Upper lobe of left lung (tissue), 6 donors: ENCODE measurements around the gene EEF2K. TPM values are rescaled to one million over a fixed set of nuclear protein-coding genes. Genes with fewer than 3 reads are reported as not detected.
"Not testable (repeated sequence)": the region's sequence is repeated elsewhere in the genome, so short reads cannot be mapped to it uniquely, and the experiment has no call there.

Source experiments
- ATAC-seq, 2 donors: fragments of 200-7000 bp; cut with Tn5 transposase; one replicate each; pipeline ENCODE4 v1.9.1; 2022; ENCODE audit warnings: mild to moderate bottlenecking in 2 of 2, moderate library complexity in 2 of 2; ENCODE audit not compliant: low FRiP score in 2 of 2
- DNase-seq, 2 donors: peaks; one replicate each; pipeline ENCODE4 v3.0.0-alpha.2; 2019 to 2020
- H3K27ac ChIP-seq, 4 donors: fragments of 200-600 bp; sonication (generic); one replicate each; pipeline ENCODE4 v1.5.1; 2016 to 2019
- H3K27me3 ChIP-seq, 4 donors: fragments of 200-600 bp; sonication (generic); one replicate each; pipeline ENCODE4 v1.5.1; 2017 to 2019
- H3K36me3 ChIP-seq, 4 donors: fragments of 200-600 bp; sonication (generic); one replicate each; pipeline ENCODE4 v1.5.1; 2016 to 2019
- H3K4me1 ChIP-seq, 4 donors: fragments of 200-600 bp; sonication (generic); one replicate each; pipeline ENCODE4 v1.5.1; 2018 to 2019
- H3K4me3 ChIP-seq, 4 donors: fragments of 200-600 bp; sonication (generic); one replicate each; pipeline ENCODE4 v1.5.1; 2017 to 2019; ENCODE audit warnings: mild to moderate bottlenecking in 2 of 4, moderate library complexity in 1 of 4
- H3K9me3 ChIP-seq, 4 donors: fragments of 200-600 bp; sonication (generic); one replicate each; pipeline ENCODE4 v1.5.1; 2018 to 2019
- EP300 ChIP-seq, 4 donors: sonication (generic); formaldehyde crosslinking; IDR thresholded peaks; one replicate each; pipeline ENCODE4 v1.5.1; 2017; ENCODE audit warnings: antibody characterized with exemption in 4 of 4, control low read depth in 2 of 4
- POLR2A ChIP-seq, 4 donors: fragments of 450-650 bp; IDR thresholded peaks; one replicate each; pipeline ENCODE4 v1.5.1; 2016 to 2017; ENCODE audit warnings: antibody characterized with exemption in 4 of 4, mild to moderate bottlenecking in 2 of 4
- POLR2AphosphoS5 ChIP-seq, 2 donors: sonication (generic); formaldehyde crosslinking; IDR thresholded peaks; one replicate each; pipeline ENCODE4 v1.5.1; 2017; ENCODE audit warnings: antibody characterized with exemption in 2 of 2
- WGBS, 2 donors: methylation state at CpG; one replicate each; pipeline ENCODE4 v1.1.5; 2017 to 2018; 5-methylcytosine and 5-hydroxymethylcytosine counted together
- total RNA-seq, 6 donors: library from RNA; depleted of rRNA in 4 of 6; stranded (reverse); fragments of >200 nt in 4 of 6; gene quantifications; one replicate each; pipeline versions ENCODE4 v1.1.0 to v1.2.1, GENCODE V29; 2016 to 2021
- TF ChIP-seq, protein P1 (sequence below), 6 experiments: fragments of 450-650 bp in 4 of 6; fragments of 200-600 bp in 2 of 6; sonication (generic) in 2 of 6; IDR thresholded peaks; one replicate each; pipeline ENCODE4 v1.5.1; 2016 to 2019; ENCODE audit warnings: antibody characterized with exemption in 6 of 6
- donor health status: DM: no; HTN: no; CAD: no; lungs with moderate emphysema.
- donor health status: DM: no; HTN: yes; CAD: no; lungs with severe emphysema.

The EEF2K gene
- total RNA-seq, 6 donors from 2014 or later: 16.9 to 48.2 (median 29.2) TPM

- peaks cover 18 to 31% (median 23%) of the 10 kb centered on the region in 4 donors for H3K4me1 ChIP-seq
- DNase-seq (no peak), ATAC-seq (no peak)
- peaks cover 0 to 31% (median 13%) of the 10 kb centered on the region in 4 donors for H3K36me3 ChIP-seq
- WGBS, 2 donors: 59 to 66% methylated on average over 8 of the region's 8 CpGs
- no peak for TF ChIP-seq EP300 (IDR thresholded peaks at IDR 0.05)
- TF ChIP-seq, protein P1, sequence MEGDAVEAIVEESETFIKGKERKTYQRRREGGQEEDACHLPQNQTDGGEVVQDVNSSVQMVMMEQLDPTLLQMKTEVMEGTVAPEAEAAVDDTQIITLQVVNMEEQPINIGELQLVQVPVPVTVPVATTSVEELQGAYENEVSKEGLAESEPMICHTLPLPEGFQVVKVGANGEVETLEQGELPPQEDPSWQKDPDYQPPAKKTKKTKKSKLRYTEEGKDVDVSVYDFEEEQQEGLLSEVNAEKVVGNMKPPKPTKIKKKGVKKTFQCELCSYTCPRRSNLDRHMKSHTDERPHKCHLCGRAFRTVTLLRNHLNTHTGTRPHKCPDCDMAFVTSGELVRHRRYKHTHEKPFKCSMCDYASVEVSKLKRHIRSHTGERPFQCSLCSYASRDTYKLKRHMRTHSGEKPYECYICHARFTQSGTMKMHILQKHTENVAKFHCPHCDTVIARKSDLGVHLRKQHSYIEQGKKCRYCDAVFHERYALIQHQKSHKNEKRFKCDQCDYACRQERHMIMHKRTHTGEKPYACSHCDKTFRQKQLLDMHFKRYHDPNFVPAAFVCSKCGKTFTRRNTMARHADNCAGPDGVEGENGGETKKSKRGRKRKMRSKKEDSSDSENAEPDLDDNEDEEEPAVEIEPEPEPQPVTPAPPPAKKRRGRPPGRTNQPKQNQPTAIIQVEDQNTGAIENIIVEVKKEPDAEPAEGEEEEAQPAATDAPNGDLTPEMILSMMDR (IDR thresholded peaks at IDR 0.05): peak in 3 of 6 experiments; percentile 29 to 53 (median 40)
- no peaks in the 10 kb centered on the region for H3K9me3 ChIP-seq
- H3K27ac ChIP-seq: peak overlapping the region in 1 of 4 donors; percentile 11
- no peaks in the 10 kb centered on the region for H3K27me3 ChIP-seq
- no peak overlapping the region for H3K4me3 ChIP-seq
These were observed 94.5 kb downstream of the EEF2K start for GRCh38 chr16:22300427-22301071.

DNA sequence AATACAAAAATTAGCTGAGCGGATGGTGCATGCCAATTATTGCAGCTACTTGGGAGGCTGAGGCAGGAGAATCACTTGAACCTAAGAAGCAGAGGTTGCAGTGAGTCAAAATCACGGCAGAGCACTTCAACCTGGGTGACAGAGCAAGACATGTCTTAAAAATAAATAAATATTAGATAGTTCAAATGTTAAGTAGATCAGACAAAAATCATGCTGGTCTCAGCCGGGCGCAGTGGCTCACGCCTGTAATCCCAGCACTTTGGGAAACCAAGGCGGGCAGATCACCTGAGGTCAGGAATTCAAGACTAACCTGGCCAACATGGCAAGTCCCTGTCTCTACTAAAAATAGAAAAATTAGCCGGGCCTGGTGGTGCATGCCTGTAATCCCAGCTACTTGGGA, 95.3 kb downstream of the EEF2K start:
- H3K27ac ChIP-seq, H3K9me3 ChIP-seq, H3K4me3 ChIP-seq, ATAC-seq, H3K27me3 ChIP-seq, DNase-seq: not testable (repeated sequence)
- peaks cover 17 to 26% (median 19%) of the 10 kb centered on the region in 4 donors for H3K4me1 ChIP-seq
- H3K36me3 ChIP-seq: peaks cover 0 to 40% (median 19%) of the 10 kb centered on the region in 4 donors
- whole genome bisulfite sequencing, 2 donors: 94 to 97% methylated on average over 7 of the region's 7 CpGs

DNA sequence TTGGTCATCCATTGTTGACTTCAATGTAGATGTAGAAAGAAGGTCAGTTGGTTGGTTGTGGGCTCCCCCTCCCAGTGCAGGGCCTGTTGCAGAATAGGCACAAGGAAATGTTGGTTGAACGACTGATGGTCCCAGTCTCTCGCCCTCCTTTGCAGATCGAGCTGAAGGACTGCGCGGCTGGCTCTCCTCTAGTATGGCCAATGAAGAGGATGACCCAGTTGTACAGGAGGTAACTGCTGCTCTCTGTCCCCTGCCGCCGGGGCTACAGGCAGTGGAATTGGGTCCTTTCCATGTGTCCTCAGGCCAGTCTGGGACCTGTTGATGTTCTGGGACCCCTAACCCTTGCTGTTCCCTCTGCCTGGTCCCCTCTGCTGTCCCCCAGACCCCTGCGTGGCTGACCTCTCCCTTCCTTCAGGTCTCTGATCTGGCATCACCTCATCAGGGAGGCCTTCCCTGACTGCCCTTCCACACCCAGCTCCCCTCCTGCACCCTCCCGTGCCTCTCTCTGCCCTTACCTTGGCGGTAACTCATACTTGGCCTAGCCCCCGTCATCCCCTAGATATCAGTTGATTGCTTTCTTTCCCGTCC, 96.8 kb downstream of the EEF2K start:
- Histone ChIP-seq H3K4me1 (peaks cover 14 to 23% (median 16%) of the 10 kb centered on the region in 4 donors), H3K4me3 (no peak overlapping the region), H3K27me3 (no peaks in the 10 kb centered on the region), H3K36me3 (peaks cover 0 to 55% (median 30%) of the 10 kb centered on the region in 4 donors), H3K27ac (no peak overlapping the region), H3K9me3 (no peaks in the 10 kb centered on the region)
- ATAC-seq (no peak), DNase-seq (no peak)
- WGBS, 2 donors: 94 to 96% methylated on average over 12 of the region's 12 CpGs
- TF ChIP-seq POLR2A (IDR thresholded peaks at IDR 0.05) (no peak), EP300 (IDR thresholded peaks at IDR 0.05) (no peak), POLR2AphosphoS5 (IDR thresholded peaks at IDR 0.05) (no peak)
- TF ChIP-seq, protein P1 (IDR thresholded peaks at IDR 0.05): no peak

DNA sequence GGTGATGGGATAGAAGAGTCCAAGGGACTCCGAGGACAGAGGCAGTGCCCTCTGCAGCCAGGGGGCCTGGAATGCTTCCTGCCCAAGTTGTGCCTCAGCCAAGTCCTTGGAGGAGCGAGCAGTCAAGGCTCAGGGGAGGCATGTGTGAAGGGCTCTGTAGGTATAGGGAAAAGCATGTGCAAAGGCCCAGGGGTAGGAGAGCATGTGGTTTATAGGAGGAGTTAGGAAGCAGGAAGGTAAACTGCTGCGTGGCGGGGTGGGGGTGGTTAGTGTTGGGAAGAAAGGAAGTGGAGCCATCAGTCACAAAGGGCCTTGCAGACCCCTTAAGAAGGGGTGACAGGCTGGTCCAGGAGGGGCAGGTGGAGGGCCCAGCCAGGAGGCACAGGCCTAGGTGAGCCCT, 98.3 kb downstream of the EEF2K start:
- H3K9me3 ChIP-seq: no peaks in the 10 kb centered on the region
- WGBS, 2 donors: 95 to 96% methylated on average over 4 of the region's 4 CpGs
- DNase-seq (no peak), ATAC-seq (no peak)
- H3K27ac ChIP-seq: no peak overlapping the region
- H3K36me3 ChIP-seq: peaks cover 3 to 70% (median 46%) of the 10 kb centered on the region in 4 donors
- no peak overlapping the region for H3K4me3 ChIP-seq
- H3K4me1 ChIP-seq: peaks cover 6 to 11% (median 8%) of the 10 kb centered on the region in 4 donors
- H3K27me3 ChIP-seq: no peaks in the 10 kb centered on the region
- TF ChIP-seq POLR2AphosphoS5 (IDR thresholded peaks at IDR 0.05): no peak
- TF ChIP-seq, protein P1 (IDR thresholded peaks at IDR 0.05): no peak
- no peak for TF ChIP-seq EP300 (IDR thresholded peaks at IDR 0.05)
- TF ChIP-seq POLR2A (IDR thresholded peaks at IDR 0.05): no peak

- no peaks in the 10 kb centered on the region for H3K4me1 ChIP-seq
- H3K4me3 ChIP-seq: no peak overlapping the region
- no peak for DNase-seq
- no peak for ATAC-seq
- peaks cover 12 to 94% (median 61%) of the 10 kb centered on the region in 4 donors for H3K36me3 ChIP-seq
- WGBS, 2 donors: 95% methylated on average over 9 of the region's 9 CpGs; no CpG with 5 or more reads in 1 of the 2 donors
- no peaks in the 10 kb centered on the region for H3K9me3 ChIP-seq
- no peak for TF ChIP-seq POLR2A (IDR thresholded peaks at IDR 0.05)
- TF ChIP-seq EP300 (IDR thresholded peaks at IDR 0.05): no peak
- no peak for TF ChIP-seq POLR2AphosphoS5 (IDR thresholded peaks at IDR 0.05)
- TF ChIP-seq, protein P1 (IDR thresholded peaks at IDR 0.05): no peak
- H3K27ac ChIP-seq: no peak overlapping the region
- no peaks in the 10 kb centered on the region for H3K27me3 ChIP-seq
These were observed 100.7 kb downstream of the EEF2K start for GRCh38 chr16:22306788-22307187.
